HTR-8/SVneo (cell line): Measurements from ENCODE around the gene KBTBD6.
"Not testable (repeated sequence)": the region's sequence is repeated elsewhere in the genome, so short reads cannot be mapped to it uniquely, and the experiment has no call there.

Source experiments
- DNase-seq: peaks from one replicate; pipeline ENCODE4 v3.0.0; 2011; ENCODE audit warnings: low spot score, mixed read lengths; ENCODE audit not compliant: insufficient read length
- FAIRE-seq: peaks from 2 replicates; lab custom pipeline; 2011; peaks lifted over from hg19 to GRCh38; lab: Jason Lieb, UNC

The KBTBD6 gene

GRCh38 chr13:41132512-41133152 is at the start of gene KBTBD6:
TSS of gene KBTBD6 (minus strand) at chr13:41132802. CDS start at chr13:41132511, 291 bp downstream.
- peak; percentile 79 for DNase-seq
- peak; percentile 20 for FAIRE-seq

- FAIRE-seq (no peak), DNase-seq (no peak)
These were observed 49.6 kb upstream of the KBTBD6 start for GRCh38 chr13:41182231-41182630.

GRCh38 chr13:41179593-41180250 is 47.1 kb upstream of the KBTBD6 start:
- FAIRE-seq (no peak), DNase-seq (no peak)

GRCh38 chr13:41178040-41178439 is 45.4 kb upstream of the KBTBD6 start:
- DNase-seq (no peak), FAIRE-seq (no peak)

- no peak for DNase-seq
- no peak for FAIRE-seq
These were observed 45.0 kb upstream of the KBTBD6 start for GRCh38 chr13:41177616-41178015.

GRCh38 chr13:41175576-41175975 is 43.0 kb upstream of the KBTBD6 start:
- DNase-seq, FAIRE-seq: not testable (repeated sequence)

- FAIRE-seq (no peak), DNase-seq (no peak)
These were observed 29.5 kb upstream of the KBTBD6 start for GRCh38 chr13:41162151-41162550.

- no peak for FAIRE-seq
These were observed 26.6 kb upstream of the KBTBD6 start for GRCh38 chr13:41159174-41159573.

GRCh38 chr13:41157048-41157717 is 24.6 kb upstream of the KBTBD6 start:
- DNase-seq = no peak
- no peak for FAIRE-seq

More at GRCh38 chr13:41159174-41159573, 26.6 kb upstream of the KBTBD6 start:
- DNase-seq = no peak

- FAIRE-seq = no peak
- DNase-seq = no peak
These were observed 24.0 kb upstream of the KBTBD6 start for GRCh38 chr13:41156620-41157019.

GRCh38 chr13:41154042-41154441 is 21.4 kb upstream of the KBTBD6 start:
- DNase-seq (no peak), FAIRE-seq (no peak)

GRCh38 chr13:41152005-41152404 is 19.4 kb upstream of the KBTBD6 start:
- no peak for FAIRE-seq
- DNase-seq = no peak

- no peak for DNase-seq
- no peak for FAIRE-seq
These were observed 17.5 kb upstream of the KBTBD6 start for GRCh38 chr13:41150058-41150457.

- DNase-seq = no peak
These were observed 16.0 kb upstream of the KBTBD6 start for GRCh38 chr13:41148419-41149283.

GRCh38 chr13:41145136-41145908 is 12.7 kb upstream of the KBTBD6 start:
- FAIRE-seq (no peak), DNase-seq (no peak)

More at GRCh38 chr13:41148419-41149283, 16.0 kb upstream of the KBTBD6 start:
- FAIRE-seq = no peak

- DNase-seq (no peak), FAIRE-seq (no peak)
These were observed 12.0 kb upstream of the KBTBD6 start for GRCh38 chr13:41144576-41144975.

GRCh38 chr13:41139296-41139966 is 6.8 kb upstream of the KBTBD6 start:
- DNase-seq = no peak
- FAIRE-seq = no peak

GRCh38 chr13:41137951-41138350 is 5.3 kb upstream of the KBTBD6 start:
- no peak for FAIRE-seq
- DNase-seq = no peak

GRCh38 chr13:41137241-41137640 is 4.6 kb upstream of the KBTBD6 start:
- FAIRE-seq (no peak), DNase-seq (no peak)
